Posterior vena cava (tissue), 2 donors: Measurements from ENCODE around the gene CD33. TPM values are rescaled to one million over a fixed set of nuclear protein-coding genes. Genes with fewer than 3 reads are reported as not detected.

ENCODE experiments used
- DNase-seq: peaks from one replicate; pipeline ENCODE4 v3.0.0-alpha.2; 2020; ENCODE audit warnings: low spot score
- intact Hi-C, 2 donors: fragments of 100-400 bp; cut with DNase I; formaldehyde crosslinking; loops; one replicate each; pipeline versions ENCODE4 v1.14.1 to v1.14.2; 2022 to 2023
- microRNA-seq, 2 donors: library from miRNA; unstranded; fragments of <30 nt; microRNA quantifications; one replicate each; pipeline ENCODE4 v1.2.0, GENCODE V29; 2020 to 2021; ENCODE audit warnings: borderline microRNAs expressed in 2 of 2
- total RNA-seq, 2 donors: library from RNA; stranded (reverse); fragmentation: NEBNext Ultra II Directional; extraction: Animal tissue kit (Norgen Biotek cat#: 25700); gene quantifications; one replicate each; pipeline ENCODE4 v1.2.1, GENCODE V29; 2021
- donor health status: DM: yes; HTN: yes; CAD: no.
- donor health status: DM: yes; HTN: yes; CAD: no.

CD33 gene
- total RNA-seq, 2 donors from 2014 or later = 10.0 to 17.4 TPM

DNA sequence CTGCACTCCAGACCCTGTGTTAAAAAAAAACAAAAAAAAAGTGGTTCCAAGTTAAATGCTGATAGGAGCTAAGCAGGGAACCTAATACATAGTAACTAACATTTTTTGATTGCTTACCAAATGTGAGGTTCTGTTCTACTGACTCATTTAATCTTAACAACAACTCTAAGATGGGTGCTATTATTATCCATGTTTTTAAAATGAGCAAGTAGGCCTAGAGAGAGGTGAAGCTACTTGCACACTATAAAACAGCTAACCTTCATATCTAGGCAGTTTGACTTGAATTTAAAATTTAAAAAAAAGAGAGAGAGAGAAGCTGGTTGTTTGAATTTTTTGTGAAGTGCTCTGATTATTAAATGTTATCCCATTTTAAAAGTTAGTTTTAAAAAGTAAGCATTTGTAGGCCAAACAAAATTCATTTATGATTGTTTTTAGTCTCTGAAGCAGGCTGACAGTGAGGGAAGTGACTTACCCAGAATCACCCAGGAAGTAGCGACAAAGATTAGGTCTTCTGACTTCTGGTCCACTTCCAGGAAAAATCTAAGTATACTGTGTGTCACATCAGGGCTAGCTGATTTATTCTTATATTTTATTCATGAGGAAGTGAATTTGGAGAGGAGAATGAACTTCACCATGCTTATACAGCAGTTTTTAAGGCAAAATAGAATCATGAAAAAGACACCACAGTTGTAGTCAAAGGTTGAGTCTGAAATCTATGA, 28.4 kb downstream of the CD33 start:
- intact Hi-C loops = no loop called here
- DNase-seq = no peak

- intact Hi-C loops = no loop called here
- no peak for DNase-seq
Measured at GRCh38 chr19:51256155-51256625, 31.3 kb downstream of the CD33 start.

GRCh38 chr19:51257471-51257870, 32.6 kb downstream of the CD33 start:
- DNase-seq = no peak
- intact Hi-C loops = no loop called here

DNA sequence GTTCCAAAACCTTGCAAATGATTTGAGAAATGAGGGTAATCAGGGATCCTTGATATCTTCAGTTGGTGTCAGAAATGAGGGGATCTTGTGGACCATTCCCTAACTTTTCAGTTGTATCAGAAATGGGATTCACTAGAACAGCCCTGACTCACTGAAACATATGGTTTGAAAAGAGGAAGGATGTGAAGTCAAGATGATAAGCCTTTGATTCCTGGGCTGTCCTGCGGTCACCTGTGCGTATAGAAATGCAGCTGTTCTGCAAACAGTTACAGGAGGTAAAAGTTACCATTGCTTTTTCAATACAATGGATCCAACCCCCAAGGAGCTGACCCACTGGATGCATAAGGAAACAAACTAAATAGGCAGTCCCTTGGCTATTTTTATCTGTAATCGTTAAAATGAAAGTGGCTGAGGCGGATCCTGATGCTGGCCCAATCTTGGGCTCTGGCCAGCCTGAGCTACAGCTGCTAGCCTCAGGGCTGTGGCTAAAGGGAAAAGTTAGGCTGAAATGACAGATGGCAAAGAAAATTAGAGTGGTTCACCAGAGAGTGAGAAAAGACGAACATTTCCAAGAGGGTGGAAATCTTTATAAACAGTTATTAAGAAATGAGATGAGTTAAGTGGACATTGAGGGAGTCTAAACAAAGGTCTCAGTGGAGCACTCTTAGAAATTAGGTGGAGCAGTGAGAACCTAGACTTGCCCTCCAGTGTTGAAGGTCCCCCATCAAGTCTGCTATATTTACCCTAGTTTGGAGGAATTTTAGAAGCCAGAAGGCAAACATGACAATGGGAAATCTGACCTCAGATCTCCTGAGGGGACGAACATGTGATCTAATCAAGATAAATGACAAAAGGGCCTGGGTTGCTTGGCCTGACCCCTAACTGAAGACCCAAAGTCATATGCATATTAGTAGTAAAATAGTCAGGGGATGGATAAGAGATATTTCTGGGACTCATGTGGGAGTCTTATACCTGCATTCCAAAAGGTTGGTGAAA, 33.6 kb downstream of the CD33 start:
- intact Hi-C loops = no loop called here
- no peak for DNase-seq

DNA sequence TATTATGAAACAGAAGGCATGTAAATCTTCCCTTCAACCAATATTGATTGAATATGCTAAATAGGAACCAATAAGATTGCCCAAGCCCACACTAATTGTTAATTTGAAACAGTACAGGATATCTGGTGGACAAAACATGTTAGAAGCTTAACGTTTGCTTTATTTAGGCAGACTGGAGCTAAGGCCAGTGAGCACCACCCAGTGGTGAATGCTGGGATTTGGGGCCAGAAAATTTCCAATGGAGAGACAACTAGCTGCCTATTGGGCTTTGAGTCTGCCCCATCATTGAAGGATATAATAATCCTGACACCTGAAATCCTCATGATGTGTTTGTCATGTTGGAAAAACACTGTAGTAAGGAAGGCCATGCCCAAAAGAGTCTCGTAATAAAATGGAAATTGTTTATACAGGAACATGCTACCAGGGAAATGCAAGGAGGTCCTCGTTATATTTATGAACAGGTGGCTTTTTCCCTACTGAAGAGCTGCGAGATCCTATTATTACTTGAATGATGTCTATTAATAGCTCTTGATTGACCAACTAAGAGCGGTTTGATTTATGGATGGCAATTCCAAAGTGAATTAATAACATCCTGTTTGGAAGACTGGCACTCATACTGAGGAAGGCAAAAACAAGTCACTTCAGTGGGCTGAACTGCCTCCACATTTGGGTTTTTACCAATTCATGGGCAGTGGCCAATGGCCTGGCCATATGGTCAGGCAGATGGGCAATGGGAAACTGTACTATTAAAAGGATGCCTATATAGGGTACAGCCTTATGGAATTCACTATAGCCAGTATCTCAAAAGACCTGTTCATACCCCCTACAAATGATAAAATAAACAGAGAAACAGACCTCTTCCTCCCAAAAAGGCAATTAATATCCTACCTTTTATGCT, 34.7 kb downstream of the CD33 start:
- intact Hi-C loops = no loop called here
- DNase-seq = no peak

- no peak for DNase-seq
- intact Hi-C loops = no loop called here
Measured at GRCh38 chr19:51263808-51264207, 38.9 kb downstream of the CD33 start.

GRCh38 chr19:51271067-51271466, 46.2 kb downstream of the CD33 start:
- DNase-seq = no peak
- intact Hi-C loops = no loop called here

- intact Hi-C loops = no loop called here
- DNase-seq = no peak
Measured at GRCh38 chr19:51272183-51272810, 47.4 kb downstream of the CD33 start.

- intact Hi-C loops = no loop called here
- DNase-seq = no peak
Measured at GRCh38 chr19:51274049-51274770, 49.3 kb downstream of the CD33 start.

- DNase-seq = no peak
- intact Hi-C loops = no loop called here
Measured at GRCh38 chr19:51277112-51277511, 52.2 kb downstream of the CD33 start.

- intact Hi-C loops = no loop called here
- no peak for DNase-seq
Measured at GRCh38 chr19:51282335-51282734, 57.5 kb downstream of the CD33 start.

DNA sequence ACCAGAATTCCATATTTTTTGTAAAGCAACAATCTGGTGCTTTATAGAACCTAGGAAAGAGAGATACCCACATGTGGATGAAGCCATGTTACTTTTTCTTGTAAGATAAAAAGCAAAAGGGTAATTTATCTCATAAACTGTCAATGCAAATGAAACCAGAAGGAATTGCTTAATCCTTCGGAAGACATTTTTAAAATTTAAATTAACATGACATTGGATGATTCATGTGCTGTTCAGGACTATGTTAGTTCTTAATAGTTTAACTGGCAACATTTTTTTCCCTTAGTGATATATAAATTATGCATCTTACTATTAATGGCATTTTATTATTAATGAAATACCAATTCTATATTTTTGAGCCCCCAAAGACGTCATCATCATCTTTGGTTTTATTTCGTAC, 60.8 kb downstream of the CD33 start:
- DNase-seq = no peak
- intact Hi-C loops = no loop called here

Small RNAs within 50 kb of the gene (microRNA-seq; reads per million reads assigned to microRNA genes)
- 0 reads per million in 2 donors for gene MIR8074

Other genes starting within 250 kb of the CD33 start
- not detected for gene KLK7, start 241.2 kb upstream of the CD33 start, total RNA-seq
- not detected for gene KLK8, start 223.5 kb upstream of the CD33 start, total RNA-seq
- gene KLK10, start 205.4 kb upstream of the CD33 start, total RNA-seq = not detected
- gene KLK11, start 198.5 kb upstream of the CD33 start, total RNA-seq = not detected
- gene KLK12, start 190.1 kb upstream of the CD33 start, total RNA-seq = not detected
- not detected for gene KLK13, start 160.0 kb upstream of the CD33 start, total RNA-seq
- not detected for gene KLK14, start 142.2 kb upstream of the CD33 start, total RNA-seq
- gene CTU1, start 116.7 kb upstream of the CD33 start, total RNA-seq = 1 to 10 TPM; 3.7 to 5.0 TPM
- gene SIGLEC9, start 100.2 kb upstream of the CD33 start, total RNA-seq = 10 to 100 TPM in 1 of 2 donors, 1 to 10 TPM in 1; 8.7 to 12.6 TPM
- gene SIGLEC7, start 82.8 kb upstream of the CD33 start, total RNA-seq = 1 to 10 TPM; 1.8 to 5.5 TPM
- not detected for gene SIGLECL1, start 26.0 kb downstream of the CD33 start, total RNA-seq
- gene IGLON5, start 86.6 kb downstream of the CD33 start, total RNA-seq = under 1 TPM; 0.19 to 0.33 TPM
- gene VSIG10L, start 117.1 kb downstream of the CD33 start, total RNA-seq = 1 to 10 TPM; 2.0 to 2.9 TPM
- 10 to 100 TPM; 44.4 to 50.8 TPM for gene ETFB, start 141.3 kb downstream of the CD33 start, total RNA-seq
- 1 to 10 TPM in 1 of 2 donors, under 1 TPM in 1; 0.62 to 1.2 TPM for gene CLDND2, start 143.9 kb downstream of the CD33 start, total RNA-seq
- gene NKG7, start 147.6 kb downstream of the CD33 start, total RNA-seq = 1 to 10 TPM; 3.0 to 4.8 TPM
- gene LIM2, start 162.9 kb downstream of the CD33 start, total RNA-seq = not detected
- not detected for gene C19orf84, start 165.5 kb downstream of the CD33 start, total RNA-seq
- 10 to 100 TPM in 1 of 2 donors, 1 to 10 TPM in 1; 3.3 to 13.5 TPM for gene SIGLEC10, start 192.6 kb downstream of the CD33 start, total RNA-seq
- gene SIGLEC8, start 233.4 kb downstream of the CD33 start, total RNA-seq = under 1 TPM; 0.19 to 0.42 TPM